Measurements from ENCODE around the gene EPYC. TPM values are rescaled to one million over a fixed set of nuclear protein-coding genes. Genes with fewer than 3 reads are reported as not detected.
"Not testable (repeated sequence)": the region's sequence is repeated elsewhere in the genome, so short reads cannot be mapped to it uniquely, and the experiment has no call there.

Gene EPYC
- polyA plus RNA-seq, 4 donors = 0.08 TPM; not detected in 3

- DNase-seq (ENCODE audit: low read depth in 4 of 4, low spot score in 2 of 4) = no peak
These were observed 9.8 kb downstream of the EPYC start for GRCh38 chr12:90995010-90995409.

DNA sequence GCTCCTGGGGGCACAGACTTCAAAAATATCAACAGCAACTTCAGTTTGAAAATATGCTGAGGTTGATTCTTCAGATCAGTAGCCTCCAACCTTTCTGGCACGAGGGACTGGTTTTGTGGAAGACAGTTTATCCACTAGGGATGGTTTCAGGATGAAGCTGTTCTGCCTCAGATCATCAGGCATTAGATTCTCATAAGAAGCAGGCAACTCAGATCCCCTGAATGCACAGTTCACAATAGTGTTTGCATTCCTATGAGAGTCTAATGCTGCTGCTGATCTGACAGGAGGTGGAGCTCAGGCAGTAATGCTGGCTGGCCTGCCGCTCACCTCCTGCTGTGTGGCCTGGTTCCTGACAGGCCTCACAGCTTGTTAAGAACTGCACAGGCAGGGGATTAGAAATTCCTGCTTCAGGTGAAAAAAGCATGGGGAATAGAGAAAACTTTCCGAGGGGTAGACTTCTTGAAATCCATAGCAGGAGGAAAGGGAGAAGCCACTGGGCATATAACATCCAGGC lies 12.8 kb downstream of the EPYC start:
- DNase-seq (ENCODE audit: low read depth in 4 of 4, low spot score in 2 of 4) = no peak

DNA sequence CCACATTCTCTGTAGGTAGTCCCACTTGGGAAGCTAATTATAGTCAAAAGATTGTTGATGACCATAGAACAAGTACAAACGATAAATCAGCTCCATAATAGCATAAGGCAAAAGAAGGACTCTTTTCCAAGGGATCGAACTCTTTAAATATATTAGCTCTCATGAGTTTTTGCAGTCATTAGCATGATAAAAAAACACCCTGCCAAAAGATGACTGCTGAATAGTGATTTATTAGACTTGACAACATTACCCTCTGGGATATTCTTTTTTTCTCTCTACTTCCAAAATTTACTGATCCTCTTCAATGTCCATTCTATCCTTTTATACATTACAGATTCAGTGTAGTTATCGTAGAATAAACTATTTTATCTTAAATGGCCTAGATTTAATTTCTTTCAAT lies 14.2 kb downstream of the EPYC start:
- no peak for DNase-seq (ENCODE audit: low read depth in 4 of 4, low spot score in 2 of 4)

DNA sequence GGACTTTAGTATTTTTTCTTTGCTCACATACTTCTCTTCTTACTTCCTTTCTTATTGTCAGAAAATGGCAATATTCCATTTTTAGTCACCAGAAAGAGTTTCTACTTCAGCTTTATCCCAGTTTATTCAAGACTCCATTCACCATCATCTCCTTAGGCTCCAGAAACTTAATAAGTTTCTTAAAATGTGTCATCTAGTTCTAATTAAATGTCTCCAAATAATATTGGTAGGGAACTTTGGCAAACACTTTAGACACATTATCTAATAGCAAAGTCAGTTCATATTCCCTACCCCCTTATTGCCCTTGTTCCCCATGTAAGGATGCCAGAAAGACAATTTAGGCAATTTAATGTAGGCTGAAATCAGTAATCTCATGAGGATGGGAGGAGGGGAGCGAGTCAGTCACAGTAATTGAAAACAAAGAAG lies 15.1 kb downstream of the EPYC start:
- DNase-seq (ENCODE audit: low read depth in 4 of 4, low spot score in 2 of 4) = no peak

- DNase-seq (ENCODE audit: low read depth in 4 of 4, low spot score in 2 of 4) = no peak
These were observed 17.3 kb downstream of the EPYC start for GRCh38 chr12:90987520-90987919.

- no peak for DNase-seq (ENCODE audit: low read depth in 4 of 4, low spot score in 2 of 4)
These were observed 17.7 kb downstream of the EPYC start for GRCh38 chr12:90987101-90987500.

DNA sequence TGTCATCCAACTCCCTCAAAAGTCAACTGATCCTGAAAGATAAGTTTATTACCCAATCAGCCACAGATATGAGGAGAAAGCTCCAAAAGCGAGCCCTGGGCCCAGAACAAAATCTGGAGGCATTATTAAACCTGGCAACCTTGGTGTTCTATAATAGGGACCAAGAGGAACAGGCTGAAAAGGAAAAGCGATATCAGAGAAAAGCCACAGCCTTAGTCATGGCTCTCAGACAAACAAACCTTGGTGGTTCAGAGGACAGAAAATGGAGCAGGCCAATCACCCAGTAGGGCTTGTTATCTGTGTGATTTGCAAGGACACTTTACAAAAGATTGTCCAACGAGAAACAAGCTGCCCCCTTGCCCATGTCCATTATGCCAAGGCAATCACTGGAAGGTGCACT lies 19.4 kb downstream of the EPYC start:
- DNase-seq (ENCODE audit: low read depth in 4 of 4, low spot score in 2 of 4) = not testable (repeated sequence)

GRCh38 chr12:90984114-90984513 lies 20.7 kb downstream of the EPYC start:
- DNase-seq (ENCODE audit: low read depth in 4 of 4, low spot score in 2 of 4) = no peak

- no peak for DNase-seq (ENCODE audit: low read depth in 4 of 4, low spot score in 2 of 4)
These were observed 22.6 kb downstream of the EPYC start for GRCh38 chr12:90982170-90982569.

DNA sequence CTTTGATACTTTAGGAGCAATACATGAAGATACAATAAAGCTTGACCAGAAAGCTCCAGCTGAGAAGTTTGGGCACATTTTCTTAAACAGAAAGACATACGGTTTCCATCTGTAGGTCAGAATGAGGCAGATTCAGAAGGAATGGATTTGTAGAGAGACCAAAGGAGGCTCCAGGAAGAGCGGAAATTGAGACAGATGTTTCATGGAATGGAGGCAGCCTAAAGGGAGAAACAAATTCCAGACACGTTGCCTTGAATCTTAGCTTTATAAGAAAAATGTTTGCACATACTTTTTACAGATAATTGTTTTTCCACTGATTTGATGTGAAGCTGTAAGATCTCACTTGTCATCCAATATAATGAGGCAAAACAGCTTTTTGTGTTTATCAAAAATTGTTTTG lies 24.8 kb downstream of the EPYC start:
- peak in 2 of 4 donors; percentile 35 to 39 for DNase-seq (ENCODE audit: low read depth in 4 of 4, low spot score in 2 of 4)

GRCh38 chr12:90979019-90979418 lies 25.8 kb downstream of the EPYC start:
- DNase-seq (ENCODE audit: low read depth in 4 of 4, low spot score in 2 of 4) = no peak

DNA sequence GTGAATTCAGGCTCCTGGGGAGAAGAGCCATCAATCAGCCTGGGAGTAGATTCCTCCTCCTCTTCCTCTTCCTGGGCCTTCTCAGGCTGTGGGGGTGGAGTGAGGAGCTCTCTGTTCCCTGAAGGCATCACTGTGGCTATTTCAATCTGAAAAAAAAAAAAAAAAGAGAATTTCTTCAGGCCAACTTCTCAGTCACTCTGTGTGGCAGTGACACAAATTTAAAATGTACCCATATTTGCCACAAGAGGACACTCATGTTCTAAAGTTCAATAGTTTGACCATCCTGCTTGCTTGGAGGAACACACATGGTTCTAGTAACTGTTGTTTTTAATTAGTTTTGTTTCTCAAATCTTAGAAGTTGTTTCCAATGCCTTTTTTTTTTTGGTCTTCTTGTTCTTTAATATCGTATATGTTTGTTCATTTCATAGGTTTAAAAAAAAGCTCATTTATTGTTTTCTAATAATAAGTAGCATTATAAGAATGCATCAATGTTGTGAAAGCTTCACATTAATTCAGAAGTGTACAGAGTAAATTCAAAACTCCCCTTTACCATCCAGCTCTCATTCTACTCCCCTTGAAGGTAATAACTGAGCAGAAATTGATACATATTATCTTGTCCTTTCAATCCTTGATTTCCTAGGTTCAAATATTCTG lies 26.5 kb downstream of the EPYC start:
- DNase-seq (ENCODE audit: low read depth in 4 of 4, low spot score in 2 of 4) = peak in 1 of 4 donors; percentile 40

GRCh38 chr12:90977224-90977623 lies 27.5 kb downstream of the EPYC start:
- DNase-seq (ENCODE audit: low read depth in 4 of 4, low spot score in 2 of 4) = no peak

GRCh38 chr12:90974286-90974685 lies 30.5 kb downstream of the EPYC start:
- no peak for DNase-seq (ENCODE audit: low read depth in 4 of 4, low spot score in 2 of 4)

DNA sequence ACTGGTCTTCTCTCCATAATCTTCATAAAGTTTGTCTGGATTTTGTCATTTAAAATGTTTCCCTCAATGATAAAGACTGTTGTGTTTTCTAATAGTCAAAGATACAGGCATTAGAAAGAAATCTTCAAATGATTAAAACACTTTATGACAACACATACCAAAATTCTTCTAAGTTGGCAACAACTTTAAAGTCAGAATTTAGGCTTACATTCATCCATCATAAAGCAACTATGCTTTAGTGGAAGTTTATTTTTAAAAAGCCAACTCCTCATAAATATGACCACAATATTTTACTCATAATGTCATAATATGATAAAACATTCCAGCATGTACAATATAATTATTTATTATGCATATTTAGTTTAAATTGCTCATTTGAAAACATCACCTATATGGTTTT lies 32.5 kb downstream of the EPYC start:
- no peak for DNase-seq (ENCODE audit: low read depth in 4 of 4, low spot score in 2 of 4)

DNA sequence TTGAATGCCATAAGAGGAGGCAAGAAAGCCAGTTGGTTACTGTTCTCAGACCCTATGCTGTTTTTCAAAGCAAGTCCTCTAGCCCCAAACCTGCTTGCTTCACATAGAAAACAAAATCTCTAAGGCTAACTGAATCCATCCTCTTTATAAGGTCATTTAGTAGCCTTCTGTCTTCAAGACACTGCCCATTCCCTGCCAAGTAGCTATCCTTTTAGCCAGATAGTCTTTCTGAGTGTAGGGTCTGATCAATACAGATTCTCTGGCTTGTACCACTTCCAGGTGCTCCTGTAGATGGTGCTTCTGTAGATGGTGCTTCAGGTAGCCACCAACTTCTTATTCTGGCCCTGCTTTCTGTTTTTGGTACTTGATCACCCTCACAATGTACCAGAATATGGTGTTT lies 33.9 kb downstream of the EPYC start:
- no peak for DNase-seq (ENCODE audit: low read depth in 4 of 4, low spot score in 2 of 4)

- DNase-seq (ENCODE audit: low read depth in 4 of 4, low spot score in 2 of 4) = no peak
These were observed 34.3 kb downstream of the EPYC start for GRCh38 chr12:90970471-90970870.

GRCh38 chr12:90969851-90970250 lies 34.9 kb downstream of the EPYC start:
- no peak for DNase-seq (ENCODE audit: low read depth in 4 of 4, low spot score in 2 of 4)

GRCh38 chr12:90969346-90969745 lies 35.4 kb downstream of the EPYC start:
- DNase-seq (ENCODE audit: low read depth in 4 of 4, low spot score in 2 of 4) = no peak

GRCh38 chr12:90965204-90965603 lies 39.6 kb downstream of the EPYC start:
- no peak for DNase-seq (ENCODE audit: low read depth in 4 of 4, low spot score in 2 of 4)

- no peak for DNase-seq (ENCODE audit: low read depth in 4 of 4, low spot score in 2 of 4)
These were observed 40.2 kb downstream of the EPYC start for GRCh38 chr12:90964616-90965015.

DNA sequence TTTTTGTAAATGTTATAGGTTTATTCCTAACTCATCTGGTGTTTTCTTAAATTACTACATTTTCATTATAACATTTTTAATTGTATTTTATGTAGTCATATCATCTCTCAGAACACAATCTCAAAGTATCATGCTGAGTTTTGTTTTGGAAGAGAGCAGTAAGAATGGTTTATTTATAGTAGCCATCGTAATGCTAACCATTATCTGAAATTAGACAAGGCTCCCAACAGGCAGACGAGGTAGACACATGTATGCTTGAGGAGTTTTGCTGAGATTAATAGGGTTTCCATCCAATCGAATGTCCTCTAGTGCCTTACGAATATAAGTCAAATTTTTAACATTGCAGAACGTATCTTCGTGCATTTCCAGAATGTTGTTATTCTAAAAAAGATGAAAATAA lies 40.8 kb downstream of the EPYC start:
- DNase-seq (ENCODE audit: low read depth in 4 of 4, low spot score in 2 of 4) = no peak

DNA sequence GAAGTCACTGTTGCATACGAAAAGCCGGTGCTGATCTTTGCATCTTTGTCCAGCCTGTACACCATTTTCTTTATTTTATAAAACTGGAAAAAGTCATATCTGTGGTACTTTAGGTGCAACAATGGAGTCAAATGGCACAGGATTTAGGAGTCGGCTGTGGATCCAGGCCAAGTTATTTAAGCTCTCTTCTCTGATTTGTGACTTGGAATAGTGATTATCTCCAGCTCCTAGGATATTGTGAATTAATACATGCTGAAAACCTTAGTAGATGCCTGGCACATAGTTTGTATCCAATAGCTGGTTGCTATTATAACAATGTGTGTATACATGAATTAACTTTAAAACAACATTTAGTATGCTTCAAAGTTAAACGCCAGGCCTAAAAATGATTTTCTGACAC lies 43.6 kb downstream of the EPYC start:
- DNase-seq (ENCODE audit: low read depth in 4 of 4, low spot score in 2 of 4) = no peak
